ENCODE measurements around the gene ELOA. TPM values are rescaled to one million over a fixed set of nuclear protein-coding genes. Genes with fewer than 3 reads are reported as not detected.
A peak's percentile ranks its signal among the peaks of the same experiment; 100 is the strongest.

The ELOA gene, protein sequence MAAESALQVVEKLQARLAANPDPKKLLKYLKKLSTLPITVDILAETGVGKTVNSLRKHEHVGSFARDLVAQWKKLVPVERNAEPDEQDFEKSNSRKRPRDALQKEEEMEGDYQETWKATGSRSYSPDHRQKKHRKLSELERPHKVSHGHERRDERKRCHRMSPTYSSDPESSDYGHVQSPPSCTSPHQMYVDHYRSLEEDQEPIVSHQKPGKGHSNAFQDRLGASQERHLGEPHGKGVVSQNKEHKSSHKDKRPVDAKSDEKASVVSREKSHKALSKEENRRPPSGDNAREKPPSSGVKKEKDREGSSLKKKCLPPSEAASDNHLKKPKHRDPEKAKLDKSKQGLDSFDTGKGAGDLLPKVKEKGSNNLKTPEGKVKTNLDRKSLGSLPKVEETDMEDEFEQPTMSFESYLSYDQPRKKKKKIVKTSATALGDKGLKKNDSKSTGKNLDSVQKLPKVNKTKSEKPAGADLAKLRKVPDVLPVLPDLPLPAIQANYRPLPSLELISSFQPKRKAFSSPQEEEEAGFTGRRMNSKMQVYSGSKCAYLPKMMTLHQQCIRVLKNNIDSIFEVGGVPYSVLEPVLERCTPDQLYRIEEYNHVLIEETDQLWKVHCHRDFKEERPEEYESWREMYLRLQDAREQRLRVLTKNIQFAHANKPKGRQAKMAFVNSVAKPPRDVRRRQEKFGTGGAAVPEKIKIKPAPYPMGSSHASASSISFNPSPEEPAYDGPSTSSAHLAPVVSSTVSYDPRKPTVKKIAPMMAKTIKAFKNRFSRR
- polyA plus RNA-seq (2011; rRNA removed) (16.0 and 18.4 TPM in 2 replicates), polyA plus RNA-seq (2017; fragmentation: RNase III; extraction: RNeasy Plus Mini Kit Qiagen cat#74134 plus additional on column Dnase treatment) (16.3 to 18.4 TPM (median 16.4 TPM) in 3 replicates), polyA minus RNA-seq (2011; rRNA and poly(A)+ RNA removed) (12.6 and 13.9 TPM in 2 replicates)
- 6.9 and 7.3 TPM in 2 replicates for polyA plus RNA-seq (2012; cell fraction: cytosol; rRNA removed)
- polyA plus RNA-seq (2012; cell fraction: nucleus; rRNA removed), result 6.4 and 8.1 TPM in 2 replicates

DNA sequence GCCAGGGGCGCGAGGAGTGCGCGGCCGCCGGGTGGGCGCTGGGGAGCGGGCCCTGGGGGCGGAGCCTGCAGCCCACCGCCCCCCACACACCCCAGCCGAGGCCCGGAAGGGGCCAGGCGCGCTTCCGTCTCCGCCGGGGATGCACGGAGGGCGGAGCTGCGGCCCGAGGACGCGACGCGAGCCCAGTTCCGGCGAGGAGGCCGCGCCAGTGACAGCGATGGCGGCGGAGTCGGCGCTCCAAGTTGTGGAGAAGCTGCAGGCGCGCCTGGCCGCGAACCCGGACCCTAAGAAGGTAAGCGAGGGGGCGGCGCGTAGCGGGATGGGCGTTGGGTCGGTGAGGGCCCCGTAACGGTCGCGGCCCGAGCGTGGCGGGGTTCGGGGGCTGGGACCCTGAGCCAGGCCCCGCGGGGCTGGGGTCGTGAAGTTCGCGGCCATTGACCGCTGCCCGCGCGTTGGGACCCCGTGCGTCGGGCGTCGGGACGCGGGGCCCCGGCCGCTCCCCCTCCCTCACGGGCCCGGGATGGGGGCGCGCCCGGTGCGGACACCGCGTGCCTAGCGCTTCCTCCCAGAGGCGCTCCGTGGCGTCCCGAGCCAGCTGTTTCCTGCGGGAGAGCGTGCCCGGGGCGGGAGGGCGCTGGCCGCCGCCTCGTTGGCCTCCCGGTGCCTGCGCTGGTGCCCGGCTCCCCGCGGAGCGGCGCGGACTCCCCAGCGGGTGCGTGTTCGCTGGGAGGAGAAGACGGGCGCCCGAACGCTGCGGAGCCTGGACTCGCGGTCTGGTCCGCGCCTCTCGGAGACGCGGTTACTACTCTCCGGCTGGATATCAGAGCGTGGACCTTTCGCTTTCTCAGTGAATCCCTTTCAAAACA lies at the start of gene ELOA:
ELOA (plus strand) TSS at position 185 of the 866 bp plus-strand sequence; CDS start at position 218, 33 bp downstream.
- WGBS (ENCODE audit: missing lambda C conversion rate), result 0% methylated on average over 1 of the region's 119 CpGs
- ATAC-seq, result peak; percentile 91 to 97
- Histone ChIP-seq H3K4me2 (peak within 1 kb of the TSS; percentile 85), H3K4me1 (peaks cover 19% of the 10 kb centered on the region), H3K9me3 (no peaks in the 10 kb centered on the region), H3K27ac (peak within 1 kb of the TSS; percentile 94 to 96), H3K4me3 (peak within 1 kb of the TSS; percentile 93)
- ChIA-PET POLR2A (interaction anchor here (0.6 to 1.4 kb wide), 9 partner anchors 10 to 187 kb away, joined by 3 to 7 read pairs (median 4); partner anchors contain the start of genes PITHD1 and RPL11), CTCF (interaction anchor here (0.6 to 1.4 kb wide), 5 partner anchors 10 to 662 kb away, joined by 3 to 5 read pairs (median 4); no protein-coding TSS in a partner anchor)
- TF ChIP-seq KDM1A (IDR thresholded peaks at IDR 0.05; ENCODE audit: low read depth), result no peak
- TF ChIP-seq, protein P1, sequence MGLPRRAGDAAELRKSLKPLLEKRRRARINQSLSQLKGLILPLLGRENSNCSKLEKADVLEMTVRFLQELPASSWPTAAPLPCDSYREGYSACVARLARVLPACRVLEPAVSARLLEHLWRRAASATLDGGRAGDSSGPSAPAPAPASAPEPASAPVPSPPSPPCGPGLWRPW (IDR thresholded peaks at IDR 0.05), result no peak
- TF ChIP-seq POLR2A (IDR thresholded peaks at IDR 0.05; ENCODE audit: low read length), result peak; percentile 66
- TF ChIP-seq NR3C1 (IDR thresholded peaks at IDR 0.05), result no peak
- TF ChIP-seq ZC3H11A (IDR thresholded peaks at IDR 0.05), result no peak
- TF ChIP-seq KDM5A (IDR thresholded peaks at IDR 0.05), result peak; percentile 84
- TF ChIP-seq PHF8 (IDR thresholded peaks at IDR 0.05; ENCODE audit: borderline replicate concordance, low read depth), result peak; percentile 64; the same call in 1 of the 2 replicates
- TF ChIP-seq, protein P2, sequence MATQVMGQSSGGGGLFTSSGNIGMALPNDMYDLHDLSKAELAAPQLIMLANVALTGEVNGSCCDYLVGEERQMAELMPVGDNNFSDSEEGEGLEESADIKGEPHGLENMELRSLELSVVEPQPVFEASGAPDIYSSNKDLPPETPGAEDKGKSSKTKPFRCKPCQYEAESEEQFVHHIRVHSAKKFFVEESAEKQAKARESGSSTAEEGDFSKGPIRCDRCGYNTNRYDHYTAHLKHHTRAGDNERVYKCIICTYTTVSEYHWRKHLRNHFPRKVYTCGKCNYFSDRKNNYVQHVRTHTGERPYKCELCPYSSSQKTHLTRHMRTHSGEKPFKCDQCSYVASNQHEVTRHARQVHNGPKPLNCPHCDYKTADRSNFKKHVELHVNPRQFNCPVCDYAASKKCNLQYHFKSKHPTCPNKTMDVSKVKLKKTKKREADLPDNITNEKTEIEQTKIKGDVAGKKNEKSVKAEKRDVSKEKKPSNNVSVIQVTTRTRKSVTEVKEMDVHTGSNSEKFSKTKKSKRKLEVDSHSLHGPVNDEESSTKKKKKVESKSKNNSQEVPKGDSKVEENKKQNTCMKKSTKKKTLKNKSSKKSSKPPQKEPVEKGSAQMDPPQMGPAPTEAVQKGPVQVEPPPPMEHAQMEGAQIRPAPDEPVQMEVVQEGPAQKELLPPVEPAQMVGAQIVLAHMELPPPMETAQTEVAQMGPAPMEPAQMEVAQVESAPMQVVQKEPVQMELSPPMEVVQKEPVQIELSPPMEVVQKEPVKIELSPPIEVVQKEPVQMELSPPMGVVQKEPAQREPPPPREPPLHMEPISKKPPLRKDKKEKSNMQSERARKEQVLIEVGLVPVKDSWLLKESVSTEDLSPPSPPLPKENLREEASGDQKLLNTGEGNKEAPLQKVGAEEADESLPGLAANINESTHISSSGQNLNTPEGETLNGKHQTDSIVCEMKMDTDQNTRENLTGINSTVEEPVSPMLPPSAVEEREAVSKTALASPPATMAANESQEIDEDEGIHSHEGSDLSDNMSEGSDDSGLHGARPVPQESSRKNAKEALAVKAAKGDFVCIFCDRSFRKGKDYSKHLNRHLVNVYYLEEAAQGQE (IDR thresholded peaks at IDR 0.05), result no peak
- TF ChIP-seq JUN (IDR thresholded peaks at IDR 0.05), result peak in 1 of 2 experiments; percentile 76; a peak in 2 of 5 replicates
- no peak for TF ChIP-seq NFE2L2 (conservative IDR thresholded peaks at IDR 0.05; ENCODE audit: low read length)
- TF ChIP-seq, protein P3, sequence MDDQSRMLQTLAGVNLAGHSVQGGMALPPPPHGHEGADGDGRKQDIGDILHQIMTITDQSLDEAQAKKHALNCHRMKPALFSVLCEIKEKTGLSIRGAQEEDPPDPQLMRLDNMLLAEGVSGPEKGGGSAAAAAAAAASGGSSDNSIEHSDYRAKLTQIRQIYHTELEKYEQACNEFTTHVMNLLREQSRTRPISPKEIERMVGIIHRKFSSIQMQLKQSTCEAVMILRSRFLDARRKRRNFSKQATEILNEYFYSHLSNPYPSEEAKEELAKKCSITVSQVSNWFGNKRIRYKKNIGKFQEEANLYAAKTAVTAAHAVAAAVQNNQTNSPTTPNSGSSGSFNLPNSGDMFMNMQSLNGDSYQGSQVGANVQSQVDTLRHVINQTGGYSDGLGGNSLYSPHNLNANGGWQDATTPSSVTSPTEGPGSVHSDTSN (IDR thresholded peaks at IDR 0.05), result no peak
- TF ChIP-seq HOXB13 (CRISPR knock-in tag; IDR thresholded peaks at IDR 0.05; ENCODE audit: low read depth), result no peak
- TF ChIP-seq, protein P4, sequence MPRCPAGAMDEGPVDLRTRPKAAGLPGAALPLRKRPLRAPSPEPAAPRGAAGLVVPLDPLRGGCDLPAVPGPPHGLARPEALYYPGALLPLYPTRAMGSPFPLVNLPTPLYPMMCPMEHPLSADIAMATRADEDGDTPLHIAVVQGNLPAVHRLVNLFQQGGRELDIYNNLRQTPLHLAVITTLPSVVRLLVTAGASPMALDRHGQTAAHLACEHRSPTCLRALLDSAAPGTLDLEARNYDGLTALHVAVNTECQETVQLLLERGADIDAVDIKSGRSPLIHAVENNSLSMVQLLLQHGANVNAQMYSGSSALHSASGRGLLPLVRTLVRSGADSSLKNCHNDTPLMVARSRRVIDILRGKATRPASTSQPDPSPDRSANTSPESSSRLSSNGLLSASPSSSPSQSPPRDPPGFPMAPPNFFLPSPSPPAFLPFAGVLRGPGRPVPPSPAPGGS (IDR thresholded peaks at IDR 0.05), result 0 out of 3 replicates have a peak, but pooled peaks have one; percentile 44
- no peak for TF ChIP-seq ZFP36 (IDR thresholded peaks at IDR 0.05; ENCODE audit: borderline replicate concordance, partially characterized antibody)
- TF ChIP-seq, protein P5, sequence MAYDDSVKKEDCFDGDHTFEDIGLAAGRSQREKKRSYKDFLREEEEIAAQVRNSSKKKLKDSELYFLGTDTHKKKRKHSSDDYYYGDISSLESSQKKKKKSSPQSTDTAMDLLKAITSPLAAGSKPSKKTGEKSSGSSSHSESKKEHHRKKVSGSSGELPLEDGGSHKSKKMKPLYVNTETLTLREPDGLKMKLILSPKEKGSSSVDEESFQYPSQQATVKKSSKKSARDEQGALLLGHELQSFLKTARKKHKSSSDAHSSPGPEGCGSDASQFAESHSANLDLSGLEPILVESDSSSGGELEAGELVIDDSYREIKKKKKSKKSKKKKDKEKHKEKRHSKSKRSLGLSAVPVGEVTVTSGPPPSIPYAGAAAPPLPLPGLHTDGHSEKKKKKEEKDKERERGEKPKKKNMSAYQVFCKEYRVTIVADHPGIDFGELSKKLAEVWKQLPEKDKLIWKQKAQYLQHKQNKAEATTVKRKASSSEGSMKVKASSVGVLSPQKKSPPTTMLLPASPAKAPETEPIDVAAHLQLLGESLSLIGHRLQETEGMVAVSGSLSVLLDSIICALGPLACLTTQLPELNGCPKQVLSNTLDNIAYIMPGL (CRISPR knock-in tag; IDR thresholded peaks at IDR 0.05; ENCODE audit: borderline replicate concordance), result no peak
- TF ChIP-seq FOSB (CRISPR knock-in tag; IDR thresholded peaks at IDR 0.05), result no peak
- TF ChIP-seq BHLHE40 (IDR thresholded peaks at IDR 0.05; ENCODE audit: low read depth, low read length), result no peak
- TF ChIP-seq SREBF2 (IDR thresholded peaks at IDR 0.05), result no peak
- no peak for TF ChIP-seq ZNF302 (CRISPR knock-in tag; IDR thresholded peaks at IDR 0.05)
- TF ChIP-seq, protein P6, sequence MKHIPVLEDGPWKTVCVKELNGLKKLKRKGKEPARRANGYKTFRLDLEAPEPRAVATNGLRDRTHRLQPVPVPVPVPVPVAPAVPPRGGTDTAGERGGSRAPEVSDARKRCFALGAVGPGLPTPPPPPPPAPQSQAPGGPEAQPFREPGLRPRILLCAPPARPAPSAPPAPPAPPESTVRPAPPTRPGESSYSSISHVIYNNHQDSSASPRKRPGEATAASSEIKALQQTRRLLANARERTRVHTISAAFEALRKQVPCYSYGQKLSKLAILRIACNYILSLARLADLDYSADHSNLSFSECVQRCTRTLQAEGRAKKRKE (CRISPR knock-in tag; IDR thresholded peaks at IDR 0.05; ENCODE audit: low read depth), result no peak
- TF ChIP-seq, protein P7, sequence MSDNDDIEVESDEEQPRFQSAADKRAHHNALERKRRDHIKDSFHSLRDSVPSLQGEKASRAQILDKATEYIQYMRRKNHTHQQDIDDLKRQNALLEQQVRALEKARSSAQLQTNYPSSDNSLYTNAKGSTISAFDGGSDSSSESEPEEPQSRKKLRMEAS (IDR thresholded peaks at IDR 0.05), result peak; percentile 25; the same call in 1 of the 2 replicates
- no peak for TF ChIP-seq RCOR1 (IDR thresholded peaks at IDR 0.05; ENCODE audit: low read depth, low read length)
- no peak for TF ChIP-seq MAFK (IDR thresholded peaks at IDR 0.05; ENCODE audit: partially characterized antibody)
- TF ChIP-seq HEYL (CRISPR knock-in tag; IDR thresholded peaks at IDR 0.05), result no peak
- TF ChIP-seq MYC (IDR thresholded peaks at IDR 0.05; ENCODE audit: borderline replicate concordance, low read length), result no peak
- FAIRE-seq, result no peak
- peak; percentile 64 to 65 for DNase-seq (ENCODE audit: low read depth in 1 of 2, low spot score in 1 of 2)

All from A549 (cell line).